ENCODE measurements around the gene ZNF333.

Gene ZNF333

DNA sequence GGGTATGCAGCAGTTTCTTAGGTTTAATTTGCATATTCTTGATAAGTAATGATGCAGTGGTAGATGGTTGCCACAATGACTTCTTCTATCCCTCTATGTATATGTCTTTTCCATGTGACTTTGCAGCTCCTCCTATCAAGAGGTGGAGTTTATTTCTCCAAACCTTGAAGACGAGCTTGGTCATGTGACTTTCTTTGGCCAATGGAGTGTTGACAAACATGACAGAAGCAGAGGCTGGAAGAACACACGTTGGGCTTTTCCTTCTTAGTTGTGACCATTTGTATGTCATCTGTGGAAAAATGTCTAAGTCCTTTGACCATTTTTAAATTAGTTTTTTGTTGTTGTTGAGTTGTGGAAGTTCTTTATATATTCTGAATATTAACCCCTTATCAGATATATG is 32.3 kb downstream of the ZNF333 start:
- TF ChIP-seq, protein P1, sequence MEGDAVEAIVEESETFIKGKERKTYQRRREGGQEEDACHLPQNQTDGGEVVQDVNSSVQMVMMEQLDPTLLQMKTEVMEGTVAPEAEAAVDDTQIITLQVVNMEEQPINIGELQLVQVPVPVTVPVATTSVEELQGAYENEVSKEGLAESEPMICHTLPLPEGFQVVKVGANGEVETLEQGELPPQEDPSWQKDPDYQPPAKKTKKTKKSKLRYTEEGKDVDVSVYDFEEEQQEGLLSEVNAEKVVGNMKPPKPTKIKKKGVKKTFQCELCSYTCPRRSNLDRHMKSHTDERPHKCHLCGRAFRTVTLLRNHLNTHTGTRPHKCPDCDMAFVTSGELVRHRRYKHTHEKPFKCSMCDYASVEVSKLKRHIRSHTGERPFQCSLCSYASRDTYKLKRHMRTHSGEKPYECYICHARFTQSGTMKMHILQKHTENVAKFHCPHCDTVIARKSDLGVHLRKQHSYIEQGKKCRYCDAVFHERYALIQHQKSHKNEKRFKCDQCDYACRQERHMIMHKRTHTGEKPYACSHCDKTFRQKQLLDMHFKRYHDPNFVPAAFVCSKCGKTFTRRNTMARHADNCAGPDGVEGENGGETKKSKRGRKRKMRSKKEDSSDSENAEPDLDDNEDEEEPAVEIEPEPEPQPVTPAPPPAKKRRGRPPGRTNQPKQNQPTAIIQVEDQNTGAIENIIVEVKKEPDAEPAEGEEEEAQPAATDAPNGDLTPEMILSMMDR (IDR thresholded peaks at IDR 0.05; ENCODE audit: low read depth, low read length) = no peak
- DNase-seq = no peak
- no peak overlapping the region for H3K27ac ChIP-seq
- peaks cover 19% of the 10 kb centered on the region for H3K27me3 ChIP-seq (ENCODE audit: insufficient read depth, low read depth, severe bottlenecking)
- peaks cover 21% of the 10 kb centered on the region for H3K9me3 ChIP-seq (ENCODE audit: severe bottlenecking)
- peaks cover 24% of the 10 kb centered on the region for H3K36me3 ChIP-seq
- no peak overlapping the region for H3K4me3 ChIP-seq (ENCODE audit: low read depth, low read length)

DNA sequence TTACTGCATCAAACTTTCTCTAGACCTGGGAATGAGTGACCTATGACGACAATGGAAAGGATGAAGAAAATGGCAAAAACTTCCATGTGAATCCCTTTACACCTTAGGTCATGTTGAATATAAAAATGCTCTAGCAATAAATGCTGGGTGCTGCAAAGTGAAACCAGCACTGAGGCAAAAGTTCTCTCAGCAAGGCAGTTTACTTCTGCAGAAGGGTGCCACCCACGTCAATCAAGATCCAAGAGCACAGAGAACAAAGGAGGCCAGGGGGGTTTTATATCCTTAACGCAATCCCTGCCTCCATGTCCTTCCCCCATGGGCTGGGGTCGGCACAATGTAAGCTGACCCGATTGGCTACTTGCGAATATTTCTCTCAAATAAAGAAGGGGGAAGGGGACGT is 38.7 kb downstream of the ZNF333 start:
- TF ChIP-seq, protein P1 (IDR thresholded peaks at IDR 0.05; ENCODE audit: low read depth, low read length) = no peak
- H3K9me3 ChIP-seq (ENCODE audit: severe bottlenecking) = peaks cover 24% of the 10 kb centered on the region
- no peak for DNase-seq

DNA sequence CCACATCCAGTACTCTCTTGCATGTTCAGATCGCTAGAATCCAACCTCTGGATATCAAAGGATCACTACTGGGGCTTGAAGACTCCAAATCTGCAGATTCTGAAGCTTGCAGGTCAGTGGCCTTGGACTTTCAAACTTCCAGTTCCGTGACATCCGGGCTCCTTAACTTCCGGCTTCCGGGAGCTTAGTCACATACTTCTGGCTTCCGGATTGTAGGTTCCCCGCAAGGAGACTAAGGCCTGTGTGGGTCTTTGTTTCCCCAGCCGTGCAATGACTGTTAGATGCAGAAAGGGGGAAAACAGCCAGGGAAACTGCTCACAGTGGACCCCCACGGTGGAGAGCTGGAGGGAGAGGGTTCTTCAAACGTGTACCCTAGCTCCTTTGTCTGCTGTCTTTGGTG is 41.4 kb downstream of the ZNF333 start:
- Histone ChIP-seq H3K27ac (no peak overlapping the region), H3K9me3 (ENCODE audit: severe bottlenecking) (peaks cover 29% of the 10 kb centered on the region), H3K36me3 (no peaks in the 10 kb centered on the region), H3K4me3 (ENCODE audit: low read depth, low read length) (no peak overlapping the region), H3K27me3 (ENCODE audit: insufficient read depth, low read depth, severe bottlenecking) (peaks cover 81% of the 10 kb centered on the region)
- DNase-seq = no peak
- TF ChIP-seq, protein P1 (IDR thresholded peaks at IDR 0.05; ENCODE audit: low read depth, low read length) = no peak

More for the DNA sequence above, 38.7 kb downstream of the ZNF333 start:
- Histone ChIP-seq H3K27ac (no peak overlapping the region), H3K4me3 (ENCODE audit: low read depth, low read length) (no peak overlapping the region), H3K36me3 (no peaks in the 10 kb centered on the region), H3K27me3 (ENCODE audit: insufficient read depth, low read depth, severe bottlenecking) (peaks cover 66% of the 10 kb centered on the region)

DNA sequence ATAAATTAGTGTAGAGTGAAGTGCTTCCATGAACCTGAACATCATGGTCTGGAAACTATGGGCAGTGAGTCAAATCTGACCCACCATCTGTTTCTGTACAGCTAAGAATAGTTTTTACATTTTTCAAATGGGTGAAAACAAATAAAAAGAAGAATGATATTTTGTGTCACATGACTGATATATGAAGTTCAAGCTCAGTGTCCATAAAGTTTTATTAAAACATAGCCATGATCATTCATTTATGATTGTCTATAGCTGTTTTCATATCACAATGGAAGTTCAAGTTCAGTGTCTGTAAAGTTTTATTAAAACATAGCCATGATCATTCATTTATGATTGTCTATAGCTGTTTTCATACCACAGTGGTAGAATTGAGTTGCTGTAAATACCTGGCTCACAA is 42.7 kb downstream of the ZNF333 start:
- TF ChIP-seq, protein P1 (IDR thresholded peaks at IDR 0.05; ENCODE audit: low read depth, low read length) = no peak
- Histone ChIP-seq H3K27me3 (ENCODE audit: insufficient read depth, low read depth, severe bottlenecking) (peaks cover 79% of the 10 kb centered on the region), H3K4me3 (ENCODE audit: low read depth, low read length) (no peak overlapping the region), H3K9me3 (ENCODE audit: severe bottlenecking) (peaks cover 30% of the 10 kb centered on the region), H3K27ac (no peak overlapping the region), H3K36me3 (no peaks in the 10 kb centered on the region)
- no peak for DNase-seq

DNA sequence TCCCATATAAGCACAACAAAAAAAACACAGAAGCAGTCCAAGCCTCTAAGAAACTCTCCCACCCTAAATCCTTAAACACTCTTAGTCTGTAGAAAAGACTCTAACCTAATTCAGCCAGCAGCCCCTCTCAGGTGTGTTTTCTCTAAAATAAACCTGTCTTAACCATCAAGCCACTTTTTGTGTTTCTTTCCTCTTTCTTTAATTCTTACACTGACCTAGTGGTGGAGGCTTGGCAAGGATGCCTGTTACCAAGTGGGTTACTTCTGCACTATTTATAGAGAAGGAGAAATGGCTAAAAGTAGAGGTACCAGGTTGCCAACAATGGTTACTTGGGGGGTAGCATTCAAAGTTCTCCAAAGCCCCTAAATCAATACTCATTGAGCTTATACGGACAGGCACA is 43.7 kb downstream of the ZNF333 start:
- DNase-seq = no peak
- TF ChIP-seq, protein P1 (IDR thresholded peaks at IDR 0.05; ENCODE audit: low read depth, low read length) = no peak
- H3K36me3 ChIP-seq = no peaks in the 10 kb centered on the region
- H3K27ac ChIP-seq = no peak overlapping the region
- H3K9me3 ChIP-seq (ENCODE audit: severe bottlenecking) = peaks cover 23% of the 10 kb centered on the region
- H3K27me3 ChIP-seq (ENCODE audit: insufficient read depth, low read depth, severe bottlenecking) = peaks cover 89% of the 10 kb centered on the region
- no peak overlapping the region for H3K4me3 ChIP-seq (ENCODE audit: low read depth, low read length)

DNA sequence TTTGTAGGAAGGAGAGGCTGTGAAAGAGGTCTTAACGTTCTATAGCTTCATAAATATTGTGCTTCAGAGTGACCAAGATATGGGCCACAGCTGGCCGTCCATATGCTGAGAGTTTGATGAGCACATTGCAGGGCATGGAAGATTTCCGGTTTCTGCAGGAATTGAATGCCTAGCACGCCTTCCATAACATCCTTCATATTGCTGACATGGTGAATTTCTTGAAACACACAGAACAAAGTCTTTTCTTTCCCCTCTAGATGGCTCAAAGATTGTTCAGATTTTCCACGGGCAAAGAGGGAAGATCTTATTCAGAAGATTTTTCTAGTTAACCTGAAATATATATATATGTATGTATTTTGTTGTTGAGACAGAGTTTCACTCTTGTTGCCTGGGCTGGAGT is 46.1 kb downstream of the ZNF333 start:
- TF ChIP-seq, protein P1 (IDR thresholded peaks at IDR 0.05; ENCODE audit: low read depth, low read length) = no peak
- peaks cover 84% of the 10 kb centered on the region for H3K27me3 ChIP-seq (ENCODE audit: insufficient read depth, low read depth, severe bottlenecking)

More for the DNA sequence above, 46.1 kb downstream of the ZNF333 start:
- Histone ChIP-seq H3K36me3 (no peaks in the 10 kb centered on the region), H3K4me3 (ENCODE audit: low read depth, low read length) (no peak overlapping the region), H3K27ac (no peak overlapping the region), H3K9me3 (ENCODE audit: severe bottlenecking) (peaks cover 17% of the 10 kb centered on the region)
- no peak for DNase-seq

Data from WERI-Rb-1 (cell line).